OCI-M2 (cell line): Measurements from ENCODE around the gene DYRK1A.

Experiments
- DNase-seq: peaks from one replicate; lab custom pipeline; 2025; ENCODE audit not compliant: unreplicated experiment; lab: John Stamatoyannopoulos, UW

The DYRK1A gene

GRCh38 chr21:37384416-37384815 lies 17.8 kb downstream of the DYRK1A start:
- no peak for DNase-seq

- no peak for DNase-seq
These were observed 18.7 kb downstream of the DYRK1A start for GRCh38 chr21:37385179-37385765.

- DNase-seq = no peak
These were observed 19.6 kb downstream of the DYRK1A start for GRCh38 chr21:37386151-37386550.

GRCh38 chr21:37389456-37389855 lies 22.9 kb downstream of the DYRK1A start:
- no peak for DNase-seq

GRCh38 chr21:37391666-37392065 lies 25.1 kb downstream of the DYRK1A start:
- no peak for DNase-seq

GRCh38 chr21:37392441-37392840 lies 25.9 kb downstream of the DYRK1A start:
- no peak for DNase-seq

GRCh38 chr21:37393030-37393429 lies 26.5 kb downstream of the DYRK1A start:
- no peak for DNase-seq

DNA sequence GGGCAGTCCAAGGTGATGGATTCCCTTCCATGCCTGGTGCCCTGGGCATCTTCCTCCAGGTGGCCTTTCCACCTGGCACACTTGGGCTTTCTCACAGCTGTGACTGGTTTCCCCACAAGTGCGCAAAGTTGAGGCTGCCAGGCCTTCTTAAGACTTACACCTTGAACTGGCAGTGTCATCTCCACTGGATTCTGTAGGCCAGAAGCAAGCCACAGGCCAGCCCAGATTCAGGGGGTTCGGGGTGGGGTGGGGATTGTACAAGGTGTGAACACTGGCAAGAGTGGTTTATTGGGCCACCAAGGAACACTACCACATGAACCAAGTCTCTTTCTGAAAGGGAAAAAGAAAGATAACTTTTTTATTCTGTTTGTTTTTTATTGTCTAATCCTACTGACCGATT lies 27.2 kb downstream of the DYRK1A start:
- no peak for DNase-seq

GRCh38 chr21:37395961-37396360 lies 29.4 kb downstream of the DYRK1A start:
- DNase-seq = no peak

DNA sequence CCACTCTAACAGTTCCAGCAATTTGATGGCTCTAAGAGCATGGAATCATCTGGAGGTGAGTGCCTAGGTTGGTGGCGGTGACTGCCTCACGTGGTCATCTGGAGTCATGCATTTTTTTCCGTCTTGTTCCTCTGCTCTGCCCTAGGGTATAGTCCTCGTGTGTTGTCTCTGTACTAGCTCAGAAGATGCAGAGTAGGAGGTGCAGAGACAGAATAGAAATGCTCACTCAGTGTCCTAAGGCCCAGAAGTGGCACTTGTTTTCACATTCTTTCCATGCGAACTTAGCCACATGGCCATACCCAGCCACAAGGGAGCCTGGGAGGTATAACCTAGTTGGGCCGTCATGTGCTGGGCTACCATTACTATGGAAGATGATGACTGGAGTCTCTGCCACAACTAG lies 30.3 kb downstream of the DYRK1A start:
- no peak for DNase-seq

GRCh38 chr21:37398697-37399096 lies 32.1 kb downstream of the DYRK1A start:
- DNase-seq = no peak

DNA sequence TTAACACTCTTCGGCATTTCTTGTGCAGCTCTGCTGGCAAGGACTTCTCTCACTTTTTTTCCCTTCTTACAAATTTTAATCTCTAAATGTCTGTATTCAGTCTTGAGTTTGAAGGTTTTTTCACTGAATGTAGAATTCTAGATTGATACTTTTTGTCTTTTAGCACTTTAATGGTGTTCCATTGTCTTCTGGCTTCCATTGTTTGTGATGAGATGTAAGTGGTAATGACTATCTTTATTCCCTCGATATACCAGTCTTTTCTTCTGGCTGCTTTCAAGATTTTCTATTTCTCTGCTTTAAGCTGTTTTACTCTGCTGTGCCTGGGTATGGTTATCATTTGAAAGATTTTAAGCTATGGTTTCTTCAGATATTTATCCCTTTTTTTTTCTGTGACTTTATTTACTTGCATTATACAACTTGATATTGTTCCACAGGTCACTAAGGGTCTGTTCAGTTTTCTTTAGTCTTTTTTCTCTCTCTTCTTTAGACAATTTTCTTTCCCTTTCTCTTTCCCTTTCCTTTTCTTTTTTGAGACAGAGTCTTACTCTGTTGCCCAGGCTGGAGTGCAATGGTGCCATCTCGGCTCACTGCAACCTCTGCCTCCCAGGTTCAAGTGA lies 35.8 kb downstream of the DYRK1A start:
- no peak for DNase-seq

- DNase-seq = no peak
These were observed 39.1 kb downstream of the DYRK1A start for GRCh38 chr21:37405629-37406028.

- DNase-seq = no peak
These were observed 41.3 kb downstream of the DYRK1A start for GRCh38 chr21:37407719-37408420.

- no peak for DNase-seq
These were observed 42.1 kb downstream of the DYRK1A start for GRCh38 chr21:37408464-37409193.

DNA sequence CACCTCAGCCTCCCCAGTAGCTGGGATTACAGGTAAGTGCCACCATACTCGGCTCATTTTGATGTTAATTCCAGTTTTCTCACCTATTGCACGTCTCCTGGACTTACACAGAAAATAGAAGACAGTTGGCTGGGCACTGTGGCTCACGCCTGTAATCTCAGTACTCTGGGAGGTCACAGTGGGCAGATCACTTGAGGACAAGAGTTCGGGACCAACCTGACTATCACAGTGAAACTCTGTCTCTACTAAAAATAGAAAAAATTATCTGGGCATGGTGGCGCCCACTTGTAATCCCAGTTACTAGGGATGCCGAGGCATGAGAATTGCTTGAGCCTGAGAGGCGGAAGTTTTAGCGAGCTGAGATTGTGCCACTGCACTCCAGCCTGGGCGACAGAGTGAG lies 44.1 kb downstream of the DYRK1A start:
- DNase-seq = no peak

- DNase-seq = no peak
These were observed 46.2 kb downstream of the DYRK1A start for GRCh38 chr21:37412603-37413360.

DNA sequence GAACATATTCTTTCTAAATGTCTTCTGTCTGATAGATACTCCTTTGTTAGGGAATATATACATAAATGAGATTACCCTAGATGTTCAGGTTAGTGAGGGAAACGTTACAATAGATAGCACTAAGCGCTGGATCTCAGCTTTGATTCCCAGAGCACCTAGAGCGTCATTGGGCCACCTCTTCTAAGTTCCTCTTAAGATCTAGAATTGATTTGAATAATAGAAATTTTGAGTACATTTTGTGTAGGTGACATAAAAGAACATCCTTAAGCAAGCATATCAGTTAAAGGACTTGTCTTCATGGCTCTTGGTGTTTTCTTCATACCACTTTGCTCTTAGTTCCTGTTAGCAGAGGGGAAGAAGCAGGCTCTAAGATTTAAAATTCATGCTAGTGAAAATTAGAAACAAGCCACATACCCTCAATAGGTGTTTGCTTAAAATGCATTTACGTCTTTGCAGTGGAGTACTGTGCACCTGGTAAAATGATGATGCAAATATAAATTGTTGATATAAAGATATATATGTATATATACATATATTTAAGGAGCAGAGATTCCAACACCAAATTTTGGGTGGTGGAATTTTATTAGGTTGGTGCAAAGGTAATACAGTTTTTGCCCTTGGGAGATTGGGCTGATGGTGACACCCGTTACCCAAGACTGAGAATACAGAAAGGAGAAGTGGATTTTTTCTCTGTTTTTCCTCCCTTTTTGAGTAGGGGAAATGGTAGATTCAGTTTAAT lies 47.1 kb downstream of the DYRK1A start:
- no peak for DNase-seq

- no peak for DNase-seq
These were observed 48.0 kb downstream of the DYRK1A start for GRCh38 chr21:37414292-37415253.
